ENCODE data around the gene DCLK1. TPM values are rescaled to one million over a fixed set of nuclear protein-coding genes. Genes with fewer than 3 reads are reported as not detected.

DCLK1 gene
- total RNA-seq, 1 experiment from 2014 or later, result 0.10 TPM

- Histone ChIP-seq H2AFZ (ENCODE audit: low read depth, low read length, poor library complexity, severe bottlenecking) (no peak overlapping the region), H3K36me3 (ENCODE audit: control insufficient read depth in 1 of 2, insufficient read depth in 2 of 2, low read length in 2 of 2) (no peaks in the 10 kb centered on the region), H3K4me3 (replicated peaks in 1 of 2; ENCODE audit: low read depth in 1 of 2, low read length in 2 of 2) (no peak overlapping the region), H3K27me3 (ENCODE audit: insufficient read depth, low read length) (peaks cover 28% of the 10 kb centered on the region), H3K27ac (ENCODE audit: low read depth, low read length) (no peak overlapping the region), H3K4me1 (ENCODE audit: control insufficient read depth in 1 of 2, insufficient read depth in 2 of 2, low read length in 2 of 2) (peaks cover 2 to 11% of the 10 kb centered on the region in 2 experiments; a peak in 2 of 4 replicates), H3K9me3 (ENCODE audit: control insufficient read depth in 1 of 2, insufficient read depth in 1 of 2, low read depth in 1 of 2, low read length in 2 of 2) (no peaks in the 10 kb centered on the region), H3K4me2 (ENCODE audit: low read length) (no peak overlapping the region), H3K79me2 (ENCODE audit: insufficient read depth, low read length) (no peaks in the 10 kb centered on the region), H3K9ac (ENCODE audit: low read length) (no peak overlapping the region), H3K9me2 (ENCODE audit: insufficient read depth) (no peaks in the 10 kb centered on the region), H4K20me1 (ENCODE audit: insufficient read depth) (no peaks in the 10 kb centered on the region)
- CTCF ChIA-PET, result no interaction called here
- intact Hi-C loops (cut with micrococcal nuclease), result no loop called here
- DNase-seq (ENCODE audit: low read depth, low spot score) (no peak), ATAC-seq (no peak)
- TF ChIP-seq MAX (IDR thresholded peaks at IDR 0.05) (no peak), TCF7L2 (IDR thresholded peaks at IDR 0.05; ENCODE audit: borderline replicate concordance, extremely low read depth, insufficient read depth, insufficient read length) (no peak), RAD21 (IDR thresholded peaks at IDR 0.05; ENCODE audit: low read depth) (no peak), ZBTB33 (IDR thresholded peaks at IDR 0.05; ENCODE audit: extremely low read depth, insufficient replicate concordance, low read length) (no peak), FOSL1 (IDR thresholded peaks at IDR 0.05; ENCODE audit: low read depth) (no peak), ZNF274 (IDR thresholded peaks at IDR 0.05; ENCODE audit: low read depth, low read length) (no peak), EGR1 (IDR thresholded peaks at IDR 0.05; ENCODE audit: low read depth) (no peak)
- BruUV-seq (replicated peaks), result no TSS peak
- POLR2A ChIA-PET, result no interaction called here
- RAD21 ChIA-PET (ENCODE audit: low non-redundant PET in 1 of 2, low total read pairs in 2 of 2, uncharacterized antibody in 2 of 2, unreplicated experiment in 2 of 2), result no interaction called here
Measured at GRCh38 chr13:35926859-35927530, 204.2 kb downstream of the DCLK1 start.
